Ovary (tissue), 9 donors: ENCODE data around the gene IFITM1. TPM values are rescaled to one million over a fixed set of nuclear protein-coding genes. Genes with fewer than 3 reads are reported as not detected.
A peak's percentile ranks its signal among the peaks of the same experiment; 100 is the strongest.
"Not testable (repeated sequence)": the region's sequence is repeated elsewhere in the genome, so short reads cannot be mapped to it uniquely, and the experiment has no call there.

Experiments
- DNase-seq, 5 donors: peaks; one replicate each; pipeline ENCODE4 v3.0.0-alpha.2; 2019 to 2020
- H3K27ac ChIP-seq, 2 donors: fragments of 200-600 bp; one replicate each; pipeline versions ENCODE4 v1.5.1 to v1.8.0; 2019 to 2022
- H3K27me3 ChIP-seq: fragments of 200-600 bp; one replicate; pipeline ENCODE4 v1.8.0; 2022
- H3K36me3 ChIP-seq: fragments of 200-600 bp; sonication (generic); one replicate; pipeline ENCODE4 v1.5.1; 2019
- H3K4me1 ChIP-seq: one replicate; pipeline ENCODE4 v1.8.1; 2013; ENCODE audit warnings: mild to moderate bottlenecking, moderate library complexity; ENCODE audit not compliant: insufficient read depth
- H3K4me3 ChIP-seq: fragments of 200-600 bp; sonication (generic); one replicate; pipeline ENCODE4 v1.5.1; 2017
- H3K9me3 ChIP-seq, 2 donors: fragments of 200-600 bp in 1 of 2; sonication (generic) in 1 of 2; one replicate each; pipeline versions ENCODE4 v1.5.1 to v1.8.1; 2013 to 2019; ENCODE audit warnings: mild to moderate bottlenecking in 1 of 2, moderate library complexity in 1 of 2
- CTCF ChIP-seq, 3 donors: fragments of 450-650 bp in 2 of 3; fragments of 200-600 bp in 1 of 3; IDR thresholded peaks; one replicate each; pipeline versions ENCODE4 v1.5.1 to v1.8.0; 2016 to 2022; ENCODE audit warnings: antibody characterized with exemption in 3 of 3, mild to moderate bottlenecking in 1 of 3
- EP300 ChIP-seq: sonication (generic); formaldehyde crosslinking; IDR thresholded peaks from one replicate; pipeline ENCODE4 v1.6.1; 2017; ENCODE audit warnings: antibody characterized with exemption
- POLR2A ChIP-seq: fragments of 450-650 bp; IDR thresholded peaks from one replicate; pipeline ENCODE4 v1.6.1; 2017; ENCODE audit warnings: antibody characterized with exemption, mild to moderate bottlenecking, moderate library complexity
- WGBS, 3 donors: extraction: QIAGEN DNeasy Blood & Tissue Kit in 1 of 3; methylation state at CpG; one replicate each; pipeline versions ENCODE4 v1.1.5 to v1.1.7; 2013 to 2017; 5-methylcytosine and 5-hydroxymethylcytosine counted together
- intact Hi-C, 4 donors: fragments of 100-400 bp; cut with DNase I; formaldehyde crosslinking; loops; one replicate each; pipeline versions ENCODE4 v1.11.0 to v1.15.1; 2022 to 2023
- polyA plus RNA-seq, 2 donors: library from polyadenylated mRNA; stranded (reverse); fragments of 200-250 nt in 1 of 2; fragments of 350-450 nt in 1 of 2; fragmentation: Illumina TruSeq in 1 of 2; extraction: RNeasy Lipid Tissue Mini Kit (QIAGEN cat#74804) in 1 of 2; gene quantifications; one replicate each; pipeline ENCODE4 v1.2.3, GENCODE V29; 2013 to 2014
- total RNA-seq, 7 donors: library from RNA; depleted of rRNA in 2 of 7; stranded (reverse); fragments of >200 nt in 2 of 7; fragmentation: NEBNext Ultra II Directional in 3 of 7; extraction: Animal tissue kit (Norgen Biotek cat#: 25700) in 3 of 7; gene quantifications; one replicate each; pipeline versions ENCODE4 v1.1.0 to v1.2.4, GENCODE V29; 2016 to 2023
- donor health status: DM: no; HTN: no; CAD: no; lungs with moderate emphysema.
- donor health status: DM: no; HTN: no; CAD: no.
- donor health status: Bipolar disorder and iron deficiency.
- donor health status: DM: yes; HTN: yes; CAD: no.
- donor health status: DM: no; HTN: no; CAD: no.
- donor health status: DM: yes; HTN: yes; CAD: no.

IFITM1 gene
- total and polyA plus RNA-seq, 9 donors, result 211 to 760 (median 496) TPM

DNA sequence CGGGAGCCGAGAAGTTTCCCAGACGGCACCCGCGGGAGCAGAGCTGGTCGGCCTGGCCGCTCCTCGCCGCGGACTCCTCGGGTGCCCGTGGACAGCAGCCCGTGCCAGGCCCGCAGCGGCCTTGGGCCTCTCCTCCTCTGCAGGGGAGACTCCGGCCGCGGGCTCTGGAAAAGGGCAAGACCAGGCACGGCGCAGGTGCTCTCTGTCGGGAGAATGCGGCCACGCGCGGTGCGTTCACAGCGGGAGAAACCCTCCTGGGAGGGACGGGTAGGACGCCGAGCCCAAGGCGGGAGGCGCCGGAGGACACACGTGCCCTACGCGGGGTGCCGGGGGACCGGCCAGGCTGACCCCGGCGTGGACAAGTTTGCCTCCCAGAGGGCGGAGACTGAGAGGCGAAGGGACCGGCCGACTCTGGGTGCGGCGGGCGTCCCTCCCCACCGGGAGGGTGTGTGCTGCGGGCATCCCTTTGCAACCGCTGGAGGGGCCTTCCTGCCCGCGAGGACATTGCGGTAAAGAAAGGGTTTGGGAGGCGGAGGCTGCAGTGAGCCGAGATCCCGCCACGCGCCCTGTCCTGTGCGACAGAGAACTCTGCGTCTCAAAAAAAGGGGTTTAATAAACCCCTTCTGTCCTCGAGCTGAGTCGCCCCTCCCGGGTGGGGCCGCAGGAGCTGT, 2.3 kb downstream of the IFITM1 start:
- DNase-seq, result peak in 3 of 5 donors; percentile 48 to 64 (median 63)
- intact Hi-C loops, result no loop called here

DNA sequence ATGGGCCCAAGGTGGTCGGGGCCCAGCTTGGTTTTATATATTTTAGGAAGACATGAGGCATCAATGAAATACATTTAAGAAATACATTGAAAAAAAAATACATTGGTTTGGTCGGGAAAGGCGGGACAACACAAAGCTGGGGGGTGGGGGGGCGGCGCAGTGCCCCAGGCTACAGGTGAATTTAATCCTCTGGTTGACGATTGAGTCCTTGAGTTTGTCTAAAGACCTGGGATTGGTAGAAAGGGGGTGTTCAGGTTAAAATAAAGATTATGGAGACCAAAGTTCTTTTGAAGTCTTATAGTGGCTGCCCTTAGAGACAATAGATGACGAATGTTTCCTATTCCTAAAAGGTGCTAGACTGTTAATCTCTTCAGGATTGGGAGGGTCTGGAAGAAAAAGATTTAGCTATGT, 3.1 kb downstream of the IFITM1 start:
- H3K27me3 ChIP-seq, result no peaks in the 10 kb centered on the region
- DNase-seq, result no peak
- H3K9me3 ChIP-seq, result no peaks in the 10 kb centered on the region
- no peaks in the 10 kb centered on the region for H3K36me3 ChIP-seq
- H3K27ac ChIP-seq, result peak overlapping the region in 1 of 2 donors; percentile 88
- intact Hi-C loops, result no loop called here
- H3K4me3 ChIP-seq, result peak overlapping the region; percentile 18
- H3K4me1 ChIP-seq, result peaks cover 14% of the 10 kb centered on the region
- TF ChIP-seq CTCF (IDR thresholded peaks at IDR 0.05), result no peak
- WGBS, 3 donors, result 56 to 75% (median 71%) methylated on average over 7 of the region's 7 CpGs

More for the DNA sequence above, 2.3 kb downstream of the IFITM1 start:
- H3K4me1 ChIP-seq, result peaks cover 15% of the 10 kb centered on the region
- peak overlapping the region; percentile 76 for H3K4me3 ChIP-seq
- WGBS, 3 donors, result 11 to 32% (median 13%) methylated on average over 40 to 64 of the region's 64 CpGs
- peak overlapping the region; percentile 88 to 89 for H3K27ac ChIP-seq
- no peaks in the 10 kb centered on the region for H3K27me3 ChIP-seq
- H3K36me3 ChIP-seq, result no peaks in the 10 kb centered on the region
- no peaks in the 10 kb centered on the region for H3K9me3 ChIP-seq
- TF ChIP-seq EP300 (no peak), CTCF (IDR thresholded peaks at IDR 0.05) (no peak), POLR2A (no peak)

GRCh38 chr11:317668-318404, 4.0 kb downstream of the IFITM1 start:
- intact Hi-C loops, H3K36me3 ChIP-seq, H3K27me3 ChIP-seq, H3K9me3 ChIP-seq: not testable (repeated sequence)
- Histone ChIP-seq H3K4me3 (peak overlapping the region; percentile 18), H3K4me1 (peaks cover 10% of the 10 kb centered on the region), H3K27ac (peak overlapping the region; percentile 66 to 88)
- WGBS, 3 donors, result 16 to 26% (median 21%) methylated on average over 16 to 19 of the region's 30 CpGs
- DNase-seq, result peak in 3 of 5 donors; percentile 31 to 44 (median 35)

GRCh38 chr11:318405-319120, 4.7 kb downstream of the IFITM1 start:
- Histone ChIP-seq H3K27ac (peak overlapping the region; percentile 90 to 91), H3K4me3 (peak overlapping the region; percentile 88)
- intact Hi-C loops, H3K27me3 ChIP-seq, H3K36me3 ChIP-seq, H3K9me3 ChIP-seq, H3K4me1 ChIP-seq: not testable (repeated sequence)
- 0 to 2% methylated on average over 5 to 14 of the region's 79 CpGs; no CpG with 5 or more reads in 1 of the 3 donors for WGBS, 3 donors
- peak in 4 of 5 donors; percentile 38 to 67 (median 53) for DNase-seq

GRCh38 chr11:319121-319887, 5.5 kb downstream of the IFITM1 start:
- DNase-seq, result peak in 4 of 5 donors; percentile 50 to 69 (median 57)
- WGBS, 3 donors, result 1% methylated on average over 12 to 19 of the region's 29 CpGs
- not testable (repeated sequence) for H3K9me3 ChIP-seq

More at GRCh38 chr11:319121-319887, 5.5 kb downstream of the IFITM1 start:
- peak overlapping the region; percentile 88 for H3K4me3 ChIP-seq
- peak overlapping the region; percentile 90 to 91 for H3K27ac ChIP-seq
- H3K36me3 ChIP-seq, intact Hi-C loops, H3K27me3 ChIP-seq, H3K4me1 ChIP-seq: not testable (repeated sequence)
- TF ChIP-seq POLR2A, result peak; percentile 17
- peak in 2 of 3 donors; percentile 19 to 24 for TF ChIP-seq CTCF (IDR thresholded peaks at IDR 0.05)
